Activated CD4-positive, alpha-beta T cell treated with anti-CD3 and anti-CD28 coated beads, Interleukin-2, Interleukin-6, amounts not matched to agents 100 ng/mL and 50 ng/mL, durations not matched to agents 16 hours and 8 hours (primary cell): Measurements from ENCODE around the gene COPZ1.

Experiments
- DNase-seq: peaks from one replicate; pipeline ENCODE4 v3.0.0-alpha.2; 2020

The COPZ1 gene

GRCh38 chr12:54359762-54360351, 34.9 kb downstream of the COPZ1 start:
- no peak for DNase-seq

- peak; percentile 62 for DNase-seq
These were observed 36.0 kb downstream of the COPZ1 start for GRCh38 chr12:54360717-54361456.

GRCh38 chr12:54363047-54363446, 38.1 kb downstream of the COPZ1 start:
- no peak for DNase-seq

- DNase-seq: no peak
These were observed 38.7 kb downstream of the COPZ1 start for GRCh38 chr12:54363618-54364017.

GRCh38 chr12:54364413-54364812, 39.5 kb downstream of the COPZ1 start, which contains the start of gene GPR84:
GPR84 (minus strand) TSS chr12:54364486; CDS start chr12:54363851, 635 bp downstream.
- DNase-seq: peak; percentile 83

GRCh38 chr12:54368025-54368708, 43.2 kb downstream of the COPZ1 start:
- no peak for DNase-seq

GRCh38 chr12:54368709-54369596, 44.0 kb downstream of the COPZ1 start:
- DNase-seq: peak; percentile 93

GRCh38 chr12:54369597-54370131, 44.7 kb downstream of the COPZ1 start:
- DNase-seq: no peak

- DNase-seq: no peak
These were observed 45.3 kb downstream of the COPZ1 start for GRCh38 chr12:54370171-54370730.

GRCh38 chr12:54371328-54372112, 46.6 kb downstream of the COPZ1 start:
- DNase-seq: no peak

- no peak for DNase-seq
These were observed 47.3 kb downstream of the COPZ1 start for GRCh38 chr12:54372113-54372806.

- no peak for DNase-seq
These were observed 49.0 kb downstream of the COPZ1 start for GRCh38 chr12:54373649-54374561.

- no peak for DNase-seq
These were observed 49.8 kb downstream of the COPZ1 start for GRCh38 chr12:54374562-54375258.

- DNase-seq: no peak
These were observed 50.3 kb downstream of the COPZ1 start for GRCh38 chr12:54375259-54375579.

- no peak for DNase-seq
These were observed 51.7 kb downstream of the COPZ1 start for GRCh38 chr12:54376596-54376995.

- DNase-seq: no peak
These were observed 52.1 kb downstream of the COPZ1 start for GRCh38 chr12:54377007-54377406.

GRCh38 chr12:54377797-54378515, 53.0 kb downstream of the COPZ1 start:
- no peak for DNase-seq

- DNase-seq: no peak
These were observed 54.0 kb downstream of the COPZ1 start for GRCh38 chr12:54378796-54379397.
